LNCAP (cell line): ENCODE results near the gene CHCHD3.

ENCODE experiments used
- TF ChIP-seq, protein P1 (sequence below): fragments of 450-650 bp; IDR thresholded peaks from 2 replicates; pipeline ENCODE4 v1.5.1; 2017; ENCODE audit warnings: mild to moderate bottlenecking

CHCHD3 gene

DNA sequence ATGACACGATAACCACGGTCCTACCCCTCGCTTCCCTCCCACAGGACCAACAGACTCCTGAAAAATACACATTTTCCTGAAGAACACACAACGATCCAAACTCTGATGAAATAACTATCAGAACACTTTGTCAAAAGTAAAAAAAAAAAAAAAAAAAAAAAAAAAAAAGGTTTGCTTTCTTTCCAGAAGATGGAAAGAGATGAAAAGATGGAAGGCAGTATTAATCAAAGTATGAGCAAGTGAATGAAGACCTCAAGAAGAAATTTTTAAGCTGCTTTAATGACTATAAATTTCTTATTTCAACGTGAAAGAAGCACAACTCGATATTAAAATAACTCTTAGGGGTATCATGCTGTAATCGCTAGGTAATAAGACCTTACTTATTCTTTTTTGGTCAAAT is 202.3 kb downstream of the CHCHD3 start:
- TF ChIP-seq, protein P1, sequence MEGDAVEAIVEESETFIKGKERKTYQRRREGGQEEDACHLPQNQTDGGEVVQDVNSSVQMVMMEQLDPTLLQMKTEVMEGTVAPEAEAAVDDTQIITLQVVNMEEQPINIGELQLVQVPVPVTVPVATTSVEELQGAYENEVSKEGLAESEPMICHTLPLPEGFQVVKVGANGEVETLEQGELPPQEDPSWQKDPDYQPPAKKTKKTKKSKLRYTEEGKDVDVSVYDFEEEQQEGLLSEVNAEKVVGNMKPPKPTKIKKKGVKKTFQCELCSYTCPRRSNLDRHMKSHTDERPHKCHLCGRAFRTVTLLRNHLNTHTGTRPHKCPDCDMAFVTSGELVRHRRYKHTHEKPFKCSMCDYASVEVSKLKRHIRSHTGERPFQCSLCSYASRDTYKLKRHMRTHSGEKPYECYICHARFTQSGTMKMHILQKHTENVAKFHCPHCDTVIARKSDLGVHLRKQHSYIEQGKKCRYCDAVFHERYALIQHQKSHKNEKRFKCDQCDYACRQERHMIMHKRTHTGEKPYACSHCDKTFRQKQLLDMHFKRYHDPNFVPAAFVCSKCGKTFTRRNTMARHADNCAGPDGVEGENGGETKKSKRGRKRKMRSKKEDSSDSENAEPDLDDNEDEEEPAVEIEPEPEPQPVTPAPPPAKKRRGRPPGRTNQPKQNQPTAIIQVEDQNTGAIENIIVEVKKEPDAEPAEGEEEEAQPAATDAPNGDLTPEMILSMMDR, result no peak

DNA sequence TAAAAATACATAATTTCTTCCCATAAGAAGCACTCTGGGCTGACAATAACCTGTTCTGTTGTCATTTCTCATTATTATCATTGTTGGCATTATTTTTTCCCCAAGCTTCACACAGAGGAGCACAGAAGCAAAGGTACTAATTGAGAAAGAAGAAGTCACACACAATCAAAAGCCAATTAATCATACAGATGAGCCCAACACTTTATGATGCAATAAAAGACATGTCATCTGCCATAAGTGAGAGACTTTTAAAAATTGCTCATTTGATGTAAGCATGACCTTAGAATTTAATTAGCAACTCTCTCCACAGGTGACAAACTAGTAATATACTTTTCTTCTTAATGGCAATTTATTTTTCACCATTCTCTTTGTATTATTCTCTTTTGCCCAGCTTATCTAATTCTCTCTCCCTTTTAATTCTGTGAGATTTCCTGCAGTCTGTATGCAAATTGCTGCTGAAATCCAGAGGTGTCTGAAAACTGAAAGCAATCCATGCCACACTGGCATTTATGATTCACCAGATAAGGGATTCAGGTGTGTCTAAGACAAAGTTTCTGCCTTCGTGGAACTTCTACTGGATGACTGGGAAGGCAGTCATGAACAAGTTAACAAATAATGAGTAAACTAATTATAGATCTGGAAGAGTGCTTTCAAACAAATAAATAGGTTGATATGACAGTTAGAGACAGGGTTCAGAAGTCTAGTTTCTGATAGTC is 203.5 kb downstream of the CHCHD3 start:
- TF ChIP-seq, protein P1, result no peak

DNA sequence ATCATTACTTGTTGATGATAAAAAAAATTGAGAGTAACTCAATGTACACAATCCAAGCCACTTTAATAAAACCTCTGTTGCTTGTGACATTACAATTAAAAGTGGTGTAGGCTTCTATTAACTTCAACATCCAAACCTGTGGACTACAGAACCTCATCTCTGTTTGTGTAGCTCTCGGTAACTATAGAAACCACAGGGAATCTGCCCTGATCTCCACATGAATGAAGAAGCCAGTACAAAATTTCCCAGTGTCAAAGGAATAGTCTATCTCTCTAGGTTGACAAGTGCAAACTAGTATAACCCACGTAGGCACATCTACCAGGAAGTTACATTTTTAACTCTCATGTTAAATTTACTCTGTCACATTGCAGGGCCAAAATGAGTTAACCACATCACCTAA is 204.3 kb downstream of the CHCHD3 start:
- TF ChIP-seq, protein P1, result no peak

DNA sequence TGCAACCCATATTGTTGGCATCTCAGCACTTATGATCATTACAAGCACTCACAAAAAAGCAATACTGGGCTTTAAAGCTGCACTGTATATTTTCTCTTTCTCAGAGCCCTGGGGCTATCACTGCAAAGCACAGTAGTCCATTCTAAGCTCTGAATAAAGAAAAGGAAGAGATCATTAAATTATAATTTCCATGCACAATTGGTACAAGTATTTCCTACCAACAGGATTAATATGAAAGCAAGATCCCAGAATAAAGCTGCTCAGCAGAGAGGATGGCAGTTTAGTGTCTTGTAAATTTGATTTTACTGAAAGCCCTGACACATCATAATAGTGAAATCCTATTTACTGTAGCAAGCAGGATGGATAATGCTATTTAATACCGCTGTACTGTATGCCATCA is 205.3 kb downstream of the CHCHD3 start:
- TF ChIP-seq, protein P1, result no peak

DNA sequence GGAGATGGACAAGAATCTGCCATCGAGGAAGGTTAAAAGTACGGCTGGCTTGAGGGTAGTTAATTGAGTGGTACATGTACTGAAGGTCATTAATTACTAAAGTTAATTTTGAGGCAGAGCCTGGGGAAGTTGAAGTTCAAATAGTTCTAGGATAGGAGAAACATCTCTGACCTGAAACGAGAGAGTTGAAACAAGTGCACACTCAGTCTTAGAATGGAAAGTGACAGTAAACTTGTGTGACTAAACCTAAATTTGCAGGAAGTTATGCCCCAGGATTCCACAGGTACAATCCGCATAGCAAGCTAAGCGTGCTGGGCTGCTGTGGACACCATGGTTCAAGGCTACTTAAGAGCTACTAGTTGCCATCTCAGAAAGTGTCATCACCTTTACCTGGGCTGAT is 209.9 kb downstream of the CHCHD3 start:
- TF ChIP-seq, protein P1, result no peak

DNA sequence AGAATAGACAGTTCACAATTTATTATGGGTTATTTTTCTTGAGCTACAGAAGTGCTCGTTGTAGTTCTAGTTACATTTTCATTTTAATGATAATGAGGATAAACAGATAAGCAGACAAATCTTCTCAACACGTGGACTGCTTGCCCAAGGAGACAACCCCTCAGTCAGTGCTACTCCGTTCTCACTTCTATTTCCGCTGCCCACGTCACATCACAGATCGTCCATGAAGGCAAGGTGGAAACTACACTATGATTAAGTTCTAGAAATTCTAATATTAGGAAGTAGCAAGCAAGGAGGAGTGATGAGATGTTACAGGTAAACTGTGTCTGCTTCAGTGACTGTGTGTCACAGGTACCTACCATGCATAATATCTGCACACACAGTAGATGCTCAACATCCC is 210.5 kb downstream of the CHCHD3 start:
- TF ChIP-seq, protein P1, result no peak

DNA sequence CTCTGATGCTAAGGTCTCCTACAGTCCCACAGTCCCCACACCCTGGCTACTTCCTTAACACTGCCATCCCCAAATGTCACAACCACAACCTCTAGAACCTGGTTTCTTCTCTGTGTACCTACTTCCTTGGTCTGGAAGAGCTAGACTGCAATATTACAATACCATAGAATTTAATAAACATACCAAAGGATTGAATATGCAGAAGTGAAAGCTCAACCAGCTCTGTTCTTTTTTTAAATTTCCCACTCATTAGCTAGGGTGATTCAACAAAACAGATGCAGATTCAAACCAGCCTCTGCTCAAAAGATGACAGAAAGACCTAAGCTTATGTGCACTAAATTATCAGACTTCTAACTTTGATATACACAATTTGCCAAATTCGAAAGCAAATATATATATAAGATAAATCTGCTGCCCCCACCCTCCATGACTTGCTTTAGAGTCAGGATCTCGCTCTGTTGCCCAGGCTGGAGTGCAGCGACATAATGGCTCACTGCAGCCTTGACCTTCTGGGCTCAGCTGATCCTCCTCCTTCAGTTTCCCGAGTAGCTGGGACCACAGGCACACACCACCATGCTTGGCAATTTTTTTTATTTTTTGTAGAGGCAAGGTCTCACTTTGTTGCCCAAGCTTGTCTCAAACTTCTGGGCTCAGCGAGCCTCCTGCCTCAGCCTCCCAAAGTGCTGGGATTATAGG is 212.6 kb downstream of the CHCHD3 start:
- TF ChIP-seq, protein P1, result no peak
